Right ventricle myocardium inferior (tissue), 1 donor: Measurements from ENCODE around the gene HMGN3. TPM values are rescaled to one million over a fixed set of nuclear protein-coding genes. Genes with fewer than 3 reads are reported as not detected.

ENCODE experiments used
- ATAC-seq: fragments of 200-7000 bp; cut with Tn5 transposase; one replicate; pipeline ENCODE4 v1.9.1; 2020; ENCODE audit warnings: mild to moderate bottlenecking, moderate library complexity
- DNase-seq: peaks from one replicate; pipeline ENCODE4 v3.0.0; 2021; ENCODE audit errors: missing footprints
- intact Hi-C: fragments of 100-400 bp; cut with DNase I; formaldehyde crosslinking; loops from one replicate; pipeline ENCODE4 v1.11.0; 2022
- total RNA-seq: library from RNA; stranded (reverse); fragmentation: NEBNext Ultra II Directional; extraction: Animal tissue kit (Norgen Biotek cat#: 25700); gene quantifications from one replicate; pipeline ENCODE4 v1.2.1, GENCODE V29; 2021
- donor health status: DM: no; HTN: yes; CAD: no; lungs with severe emphysema.

The HMGN3 gene
- total RNA-seq, 1 donor from 2014 or later = 153 TPM

DNA sequence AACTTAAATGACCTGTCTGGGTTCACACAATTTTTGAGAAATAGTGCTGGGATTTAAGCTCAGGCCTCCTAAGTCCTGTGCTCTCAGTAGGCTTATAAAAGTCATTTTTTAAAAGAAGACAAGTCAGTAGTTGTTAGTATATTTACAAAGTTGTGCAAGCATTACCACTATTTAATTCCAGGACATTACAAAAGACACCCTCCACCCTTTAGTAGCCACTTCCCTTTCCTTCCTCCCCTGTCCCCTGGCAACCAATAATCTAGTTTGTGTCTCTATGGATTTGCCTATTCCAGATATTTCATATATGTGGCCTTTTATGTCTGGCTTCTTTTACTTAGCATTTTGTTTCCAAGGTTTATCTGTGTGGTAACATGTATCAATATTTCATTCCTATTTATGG, 37.6 kb downstream of the HMGN3 start:
- ATAC-seq = no peak

DNA sequence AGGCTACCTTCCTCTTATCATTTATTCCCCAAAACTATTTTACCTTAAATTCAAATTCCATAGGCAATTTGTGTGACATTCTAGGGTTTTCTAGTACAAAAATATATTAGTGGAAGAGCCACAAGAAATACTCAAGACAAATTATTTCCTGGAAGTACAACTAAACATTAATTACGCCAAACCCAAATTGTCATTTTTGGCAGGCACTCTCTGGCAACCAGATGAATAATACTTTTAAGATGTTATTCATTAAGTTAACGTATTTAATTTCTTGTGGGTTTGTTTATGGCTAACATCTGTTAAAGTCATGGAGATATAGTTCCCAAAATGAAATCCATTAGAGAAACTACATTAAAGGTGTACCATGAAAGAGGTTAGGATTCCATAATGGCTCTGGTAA, 40.5 kb downstream of the HMGN3 start:
- ATAC-seq = no peak

More for the DNA sequence above, 37.6 kb downstream of the HMGN3 start:
- DNase-seq = no peak
- intact Hi-C loops = no loop called here

DNA sequence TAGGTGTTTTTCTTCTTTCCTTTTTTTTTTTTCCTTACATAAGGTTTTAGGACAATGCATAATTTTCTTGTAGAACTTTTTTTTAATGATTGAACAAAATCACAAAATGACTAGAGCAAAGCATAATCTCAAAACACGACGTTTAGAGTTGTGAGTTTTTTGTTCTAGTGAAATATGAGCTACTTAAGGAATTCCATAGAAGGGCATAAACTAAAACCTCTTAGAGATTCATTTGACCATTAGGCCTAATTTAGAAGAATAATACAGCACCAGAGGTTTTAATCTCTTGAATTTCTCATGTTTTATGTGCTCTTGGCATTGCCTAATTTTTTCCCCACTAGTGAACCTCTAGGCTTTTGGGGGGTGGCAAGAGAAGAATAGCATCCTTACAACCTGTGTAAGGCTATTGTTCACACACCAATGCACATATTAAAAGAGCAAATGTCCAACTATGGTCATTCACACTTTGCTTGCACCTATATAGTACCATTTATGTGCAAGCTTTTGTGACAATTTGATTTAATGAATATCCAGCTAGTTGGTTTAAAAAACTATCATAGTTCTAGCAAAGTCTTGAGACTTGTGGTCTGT, 44.6 kb downstream of the HMGN3 start:
- DNase-seq (no peak), ATAC-seq (no peak)
- intact Hi-C loops = no loop called here

More for the DNA sequence above, 40.5 kb downstream of the HMGN3 start:
- no peak for DNase-seq
- intact Hi-C loops = no loop called here

DNA sequence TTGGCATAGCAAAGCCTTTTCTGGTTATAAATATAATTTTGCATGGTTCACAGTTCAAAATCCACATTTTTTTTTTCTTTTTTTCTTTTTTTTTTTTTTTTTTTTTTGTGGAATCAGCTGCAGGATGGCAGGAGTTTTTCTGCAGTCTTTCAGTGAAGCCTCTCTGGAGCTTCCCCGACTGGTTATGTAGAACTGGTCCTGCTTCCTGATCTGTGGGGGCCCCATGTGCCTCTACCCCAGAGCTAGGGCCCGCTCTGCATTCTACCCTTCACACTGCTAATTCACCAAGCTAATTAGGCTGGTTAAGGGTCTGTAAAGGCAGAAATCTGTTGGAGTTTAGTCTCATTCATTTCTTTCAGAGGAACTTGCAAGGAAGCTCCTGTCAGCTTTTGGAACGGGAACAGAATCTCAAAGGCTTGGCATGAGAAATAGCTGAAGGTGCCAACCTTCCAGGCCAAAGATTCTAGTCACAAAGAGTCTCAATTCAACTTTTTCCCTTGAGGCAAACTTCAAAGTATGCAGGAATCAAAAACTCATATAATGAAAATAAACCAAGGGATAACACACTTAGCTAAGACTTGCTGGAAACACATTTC, 45.5 kb downstream of the HMGN3 start:
- intact Hi-C loops = no loop called here
- ATAC-seq (no peak), DNase-seq (no peak)

DNA sequence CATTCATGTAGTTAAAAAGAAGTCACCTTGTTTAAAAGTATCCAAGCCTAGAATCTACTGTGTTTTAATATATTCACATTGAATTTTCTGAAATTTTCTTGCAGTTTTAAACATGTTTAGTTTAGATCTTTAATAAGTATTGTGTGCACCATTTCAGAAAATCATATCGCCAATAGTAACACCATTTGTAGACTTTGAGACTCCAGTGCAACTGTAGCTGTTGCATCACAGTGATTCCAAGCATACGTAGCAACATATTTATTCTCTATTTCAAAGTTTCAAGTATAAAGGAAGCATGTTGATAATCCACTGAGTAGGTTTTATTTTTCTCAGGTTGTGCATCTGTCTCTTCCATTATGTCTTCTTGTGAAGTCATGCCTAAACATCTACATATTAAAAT, 46.4 kb downstream of the HMGN3 start:
- intact Hi-C loops = no loop called here
- DNase-seq (no peak), ATAC-seq (no peak)

DNA sequence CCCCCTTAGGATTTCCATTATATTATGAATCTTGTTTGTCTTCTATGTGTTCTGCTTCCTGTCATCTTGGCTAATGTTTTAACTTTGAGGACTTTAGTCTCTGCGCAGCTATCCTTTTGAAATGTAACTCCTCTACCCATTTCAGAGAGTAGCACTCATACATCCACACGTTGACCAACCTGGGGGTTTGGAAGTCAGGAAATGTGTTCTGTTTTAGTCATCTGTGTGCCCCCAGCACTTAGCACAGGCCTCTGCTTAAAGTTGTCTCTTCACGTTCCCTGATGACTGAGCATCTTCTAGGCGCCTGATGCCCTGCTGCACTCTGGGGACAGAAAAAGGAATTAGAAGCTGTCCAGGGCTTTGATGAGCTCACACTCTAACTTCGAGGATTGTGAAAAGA, 47.9 kb downstream of the HMGN3 start:
- DNase-seq = no peak
- intact Hi-C loops = no loop called here
- no peak for ATAC-seq

DNA sequence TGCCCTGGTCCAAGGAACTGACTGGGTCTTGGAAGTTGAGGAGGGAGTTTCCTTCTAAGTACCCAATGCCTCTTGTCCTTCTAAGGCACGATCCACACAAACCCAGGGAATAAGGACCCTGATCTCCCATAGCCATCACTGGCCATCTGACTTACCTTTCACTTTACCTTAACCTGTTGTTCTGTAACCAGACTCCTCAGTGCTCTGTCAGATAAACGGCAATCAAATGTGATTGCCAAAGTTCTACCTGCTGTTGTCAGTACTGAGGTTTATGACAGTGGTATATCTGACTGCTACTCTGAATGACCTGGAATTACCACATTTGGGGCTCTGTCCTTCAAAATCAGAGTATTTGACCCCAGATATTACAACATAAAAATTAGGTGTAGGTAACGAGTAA, 49.8 kb downstream of the HMGN3 start:
- no peak for DNase-seq
- no peak for ATAC-seq
- intact Hi-C loops = no loop called here

DNA sequence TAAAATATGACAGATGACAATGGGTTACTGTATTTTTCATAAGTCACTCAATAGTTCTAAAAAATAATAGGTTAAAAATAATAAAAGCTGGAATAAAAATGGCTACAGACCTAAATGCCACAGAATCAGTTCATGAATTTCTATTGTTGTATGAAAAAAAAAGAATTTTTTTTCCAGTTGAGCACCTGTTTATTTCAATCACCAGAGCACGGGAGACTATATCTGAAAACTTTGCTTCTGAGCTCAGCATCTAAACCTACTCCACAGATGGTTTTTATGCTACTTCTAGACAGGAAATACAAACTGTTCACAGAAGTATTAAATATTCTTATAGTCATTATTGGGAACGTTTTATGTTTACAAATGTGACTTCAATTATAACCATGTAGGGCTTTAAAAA, 50.4 kb downstream of the HMGN3 start:
- no peak for DNase-seq
- intact Hi-C loops = no loop called here
- no peak for ATAC-seq

DNA sequence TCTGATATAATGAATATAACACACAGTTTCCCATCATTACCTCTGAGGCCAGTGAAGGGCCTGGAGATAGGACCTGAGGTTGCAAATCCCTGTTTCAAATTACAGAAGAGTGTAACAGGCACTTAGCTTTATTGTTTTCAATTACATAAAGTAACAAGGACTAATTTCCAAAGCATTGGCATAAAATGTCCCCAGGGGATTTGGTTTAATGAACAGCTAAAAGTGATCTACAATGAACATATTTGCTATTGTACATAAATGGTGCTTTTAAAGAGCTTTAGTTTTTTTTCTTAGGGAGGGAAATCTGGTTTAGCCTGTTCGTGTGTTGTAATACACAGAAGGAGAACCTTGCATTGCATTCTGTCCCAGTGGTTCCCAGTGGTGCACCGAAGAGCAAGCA, 54.4 kb downstream of the HMGN3 start:
- intact Hi-C loops = no loop called here
- DNase-seq = no peak
- ATAC-seq = no peak

DNA sequence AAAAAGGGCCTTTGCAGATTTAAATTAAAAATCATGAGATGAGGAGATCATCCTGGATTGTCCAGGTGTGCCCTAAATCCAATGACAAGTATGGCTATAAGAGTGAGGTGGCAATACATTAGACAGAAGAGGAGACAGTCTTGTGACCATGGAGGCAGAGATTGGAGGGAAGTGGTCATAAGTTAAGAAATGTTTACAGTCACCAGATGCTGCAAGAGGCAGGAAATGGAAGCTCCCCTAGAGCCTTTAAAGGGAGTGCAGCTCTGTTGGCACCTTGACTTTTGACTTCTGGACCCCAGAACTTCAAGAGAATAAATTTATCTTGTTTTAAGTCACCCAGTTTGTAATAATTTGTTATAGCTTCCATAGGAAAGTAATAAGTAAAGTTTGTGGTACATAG, 61.1 kb downstream of the HMGN3 start:
- DNase-seq = no peak
- ATAC-seq = no peak
- intact Hi-C loops = no loop called here

DNA sequence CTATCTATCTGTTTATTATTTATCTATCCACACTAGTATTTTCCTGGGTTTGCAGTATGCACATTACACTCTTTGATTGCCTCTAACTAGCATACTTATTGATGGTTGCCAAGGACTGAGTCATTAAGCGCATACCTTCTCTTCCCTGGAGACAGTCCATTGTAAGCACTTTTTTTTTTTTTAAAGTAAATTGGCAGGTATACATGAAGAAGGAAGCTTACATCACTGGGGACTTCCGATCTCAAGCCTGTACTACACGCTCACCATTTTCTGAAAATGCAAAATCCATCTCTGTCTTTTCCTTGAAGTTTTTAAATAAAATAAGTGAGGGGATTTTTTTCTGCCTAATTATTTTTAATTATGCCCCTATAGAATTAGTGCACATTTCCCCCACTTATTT, 63.5 kb downstream of the HMGN3 start:
- ATAC-seq (no peak), DNase-seq (no peak)
- intact Hi-C loops = no loop called here

DNA sequence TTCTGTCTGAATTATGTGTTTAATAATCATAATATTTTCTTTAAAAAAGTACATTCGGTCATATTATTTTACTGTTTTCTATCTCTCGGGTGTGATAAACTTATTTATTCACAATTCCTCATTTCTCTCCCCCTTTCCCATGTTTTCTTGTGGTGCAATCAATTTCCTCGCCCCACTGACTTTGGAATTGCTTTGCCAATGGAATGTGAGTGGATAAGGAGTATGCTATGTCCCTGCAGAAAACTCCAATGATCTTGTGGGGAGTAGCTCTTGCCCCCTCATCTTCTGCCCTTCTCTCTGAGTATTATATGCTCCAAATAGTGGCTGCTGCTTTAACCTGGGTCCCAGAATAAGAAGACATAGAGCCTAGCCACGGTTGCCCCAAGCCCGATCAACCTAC, 64.1 kb downstream of the HMGN3 start:
- intact Hi-C loops = no loop called here
- DNase-seq (no peak), ATAC-seq (no peak)

DNA sequence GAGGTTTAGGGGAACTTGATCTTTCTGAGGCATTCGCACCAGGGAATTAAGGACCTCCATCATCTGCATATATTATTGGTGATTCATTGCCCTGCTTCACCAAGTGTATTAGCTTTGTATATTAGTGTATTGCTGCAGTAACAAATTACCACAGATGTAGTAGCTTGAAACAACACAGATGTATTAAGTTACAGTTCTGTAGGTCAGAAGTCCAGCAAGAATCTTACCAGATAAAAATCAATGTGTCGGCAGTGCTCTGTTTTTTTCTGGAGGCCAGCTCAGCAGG, 65.8 kb downstream of the HMGN3 start:
- DNase-seq (no peak), ATAC-seq (no peak)
- intact Hi-C loops = no loop called here

DNA sequence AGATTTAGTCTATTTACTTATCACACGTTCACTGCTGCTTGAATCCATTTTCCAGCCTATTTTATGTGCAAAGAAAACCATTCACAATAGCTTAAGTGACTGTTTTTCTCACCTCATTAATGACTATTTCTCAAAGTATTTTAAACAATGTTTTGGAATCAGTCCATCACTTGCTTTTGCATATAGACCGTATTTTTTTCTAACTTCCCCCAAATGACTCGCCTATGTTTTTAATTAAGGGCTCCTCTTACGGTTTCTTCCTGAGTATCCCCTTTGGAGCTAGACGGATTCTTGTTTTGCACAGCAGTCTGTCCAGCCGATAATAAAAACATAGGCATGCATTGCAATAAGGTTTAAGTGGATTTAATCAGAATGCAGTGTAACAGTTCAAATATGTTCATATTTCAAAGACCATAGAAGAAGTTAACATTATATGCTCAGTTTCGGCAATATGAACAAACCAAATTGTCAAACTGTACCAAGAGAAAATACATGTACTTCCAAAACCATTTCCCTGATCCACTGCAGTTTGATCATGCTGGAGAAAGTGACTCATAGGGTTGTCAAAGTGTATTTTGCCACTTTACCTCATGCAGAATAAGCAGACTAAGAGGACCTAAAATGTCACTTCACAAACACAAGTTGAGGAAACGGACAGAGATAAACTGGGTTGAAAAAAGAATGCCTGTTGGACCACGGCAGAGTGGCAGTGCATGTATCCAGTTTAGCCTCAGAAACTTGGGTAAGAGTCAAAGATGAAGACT, 66.4 kb downstream of the HMGN3 start:
- ATAC-seq (no peak), DNase-seq (no peak)
- intact Hi-C loops = no loop called here

DNA sequence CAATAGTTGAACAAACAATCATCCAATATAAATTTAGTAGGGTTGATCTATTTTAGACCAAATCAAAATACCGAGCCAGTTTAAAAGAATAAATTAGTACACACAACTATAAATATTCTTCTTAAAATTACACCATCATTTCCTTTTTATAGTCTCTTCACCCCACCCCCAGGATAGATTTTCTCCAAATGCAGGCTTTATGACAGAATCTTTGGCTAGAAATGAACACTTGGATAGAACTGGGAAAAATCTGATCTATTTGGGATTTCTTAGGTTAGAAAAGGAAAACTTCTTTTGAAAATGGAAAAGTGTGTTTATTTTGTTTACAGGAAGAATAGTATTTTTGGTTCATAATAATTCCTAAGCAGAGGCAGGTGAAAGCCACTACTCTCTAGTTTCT, 74.6 kb downstream of the HMGN3 start:
- DNase-seq (no peak), ATAC-seq (no peak)
- intact Hi-C loops = no loop called here

DNA sequence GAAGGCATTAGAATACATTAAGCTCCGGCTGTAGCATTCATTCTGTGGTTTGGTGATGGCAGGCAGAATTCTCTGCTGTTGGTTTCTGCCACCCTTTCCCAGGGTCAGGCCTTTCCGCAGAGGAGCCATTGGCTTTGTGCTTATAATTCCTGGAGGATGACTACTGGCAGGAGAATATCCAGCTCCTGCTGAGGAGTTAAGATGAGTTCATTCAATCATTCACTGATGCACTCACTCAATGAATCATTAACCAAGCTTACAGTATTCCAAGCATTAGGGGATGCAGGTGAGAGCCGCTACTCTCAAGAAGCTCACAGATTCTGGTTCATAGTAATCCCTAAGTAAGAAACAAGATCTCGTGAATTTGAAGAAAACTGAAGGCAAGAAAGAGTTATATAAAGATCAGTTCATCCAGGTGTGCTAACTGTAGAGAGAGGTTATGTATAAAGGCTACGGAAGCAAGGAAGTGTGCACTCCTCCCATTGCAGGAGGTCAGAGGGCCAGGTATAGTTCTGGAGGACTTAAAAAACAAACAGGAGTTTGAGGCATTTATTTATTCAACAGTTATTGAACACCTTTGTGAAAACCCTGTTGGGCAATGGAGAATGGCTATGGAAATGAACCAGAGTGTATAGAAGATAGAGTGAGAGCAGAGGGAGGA, 75.5 kb downstream of the HMGN3 start:
- intact Hi-C loops = no loop called here
- DNase-seq (no peak), ATAC-seq (no peak)

DNA sequence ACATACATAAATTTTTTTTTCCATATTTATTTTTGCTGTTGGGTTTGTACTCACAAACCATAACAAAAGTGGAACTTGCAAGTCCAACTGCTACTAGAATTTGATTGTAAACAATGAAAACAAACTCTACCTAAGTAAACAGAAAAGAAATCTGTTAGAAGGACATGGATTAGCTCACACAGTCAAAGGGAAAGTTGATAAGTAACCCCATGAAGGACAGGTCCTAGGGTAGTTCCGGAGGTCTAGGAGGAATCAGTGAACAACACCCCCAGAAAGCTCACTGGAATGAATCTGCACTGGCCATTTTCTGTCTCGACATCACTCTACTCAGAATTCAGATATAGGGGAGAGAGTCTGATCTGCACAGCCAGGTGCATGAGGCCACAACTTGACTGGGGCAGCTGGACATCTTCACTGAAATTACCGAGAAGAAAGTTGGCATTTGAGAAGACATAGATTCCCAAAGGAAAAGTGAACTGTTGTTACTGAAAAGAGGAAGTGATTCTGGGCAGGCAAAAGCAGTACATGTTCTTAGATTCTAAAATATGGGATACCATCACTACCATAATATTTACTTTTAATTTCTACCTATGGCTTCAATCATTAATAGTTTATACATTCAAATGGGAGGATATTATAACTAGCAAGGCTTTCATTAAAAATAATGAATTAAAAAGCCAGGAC, 76.4 kb downstream of the HMGN3 start:
- intact Hi-C loops = no loop called here
- ATAC-seq (no peak), DNase-seq (no peak)

DNA sequence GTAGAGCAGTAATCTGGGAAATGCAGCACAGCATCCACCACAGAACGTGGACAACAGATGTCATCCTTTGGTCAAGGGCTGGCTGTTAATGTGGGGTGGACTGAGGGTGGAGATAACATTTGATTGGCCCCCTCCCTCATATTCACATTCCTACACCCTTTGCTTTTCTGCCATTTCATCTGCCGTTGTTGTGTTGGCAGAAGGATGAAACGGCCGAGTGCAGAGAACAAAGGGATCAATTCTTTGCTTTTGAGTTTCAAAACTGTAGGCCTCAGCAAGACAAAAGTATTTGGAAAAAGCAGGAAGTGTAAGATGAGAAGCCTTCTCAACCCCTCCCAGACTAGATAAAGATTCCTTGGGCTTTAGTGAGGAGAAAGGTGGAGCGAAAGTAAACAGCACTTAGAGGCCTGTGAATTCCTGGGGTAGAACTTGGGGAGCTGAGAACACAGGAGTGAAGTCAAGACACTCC, 82.2 kb downstream of the HMGN3 start:
- no peak for ATAC-seq

More for the DNA sequence above, 82.2 kb downstream of the HMGN3 start:
- intact Hi-C loops = no loop called here
- no peak for DNase-seq
